ENCODE results near the gene MRPL43.

Gene MRPL43

DNA sequence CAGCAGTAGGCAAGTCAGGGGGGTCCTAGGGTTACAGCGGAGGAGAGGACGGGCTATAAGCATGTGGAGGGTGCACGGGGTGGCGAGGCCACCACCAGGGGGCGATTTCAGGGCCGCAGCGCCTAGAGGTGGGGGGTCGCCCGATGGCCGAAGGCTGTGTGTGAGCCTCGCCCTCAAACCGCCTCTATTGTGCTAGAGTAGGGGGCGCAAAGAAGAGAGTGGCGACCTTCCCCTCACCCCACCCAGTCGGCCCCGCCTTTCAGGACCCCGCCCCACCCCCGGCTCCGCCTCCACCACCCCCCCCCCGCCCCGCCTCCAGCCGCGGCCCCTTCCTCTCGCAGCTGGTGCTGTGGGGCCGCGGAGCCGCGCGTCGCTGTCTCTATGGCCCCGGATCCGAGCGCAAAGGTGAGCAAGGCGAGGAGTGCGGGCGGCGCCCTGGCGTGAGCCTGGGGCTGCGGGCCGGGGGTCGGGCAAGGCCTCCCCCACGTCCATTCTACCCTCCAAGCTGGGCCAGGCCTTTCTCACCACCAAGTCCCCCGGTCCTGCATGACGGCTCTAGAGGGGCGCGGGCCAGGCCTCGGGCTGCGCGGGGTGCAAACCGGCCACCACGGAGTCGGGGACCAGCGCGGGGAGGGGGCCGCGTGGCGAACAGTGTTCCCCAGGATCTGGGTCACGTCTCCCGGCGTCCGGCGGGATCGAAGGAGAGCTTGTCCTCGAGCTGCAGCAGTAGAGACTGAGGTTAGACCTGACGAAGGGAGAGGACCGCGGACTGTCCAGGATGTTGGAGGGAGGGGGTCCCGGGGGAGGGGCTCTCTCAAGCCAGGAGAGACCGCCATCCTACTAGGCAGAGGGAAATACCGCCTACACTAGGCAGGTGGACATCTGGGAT is 17.9 kb downstream of the MRPL43 start, which contains the start of gene SEMA4G:
Gene SEMA4G, plus strand, starts transcription at position 318 of the 889 bp plus-strand sequence. CDS start 3,409 bp downstream, outside the sequence.
- Histone ChIP-seq H3K27me3 (replicated peaks; ENCODE audit: control insufficient read depth, insufficient read depth, low read length) (peaks cover 5% of the 10 kb centered on the region), H3K9ac (ENCODE audit: low read length) (peak within 1 kb of the TSS; percentile 58), H3K36me3 (ENCODE audit: control insufficient read depth, insufficient read depth, low read length, severe bottlenecking) (peaks cover 16% of the 10 kb centered on the region), H3K4me3 (ENCODE audit: low read length) (peak within 1 kb of the TSS; percentile 78), H3K9me3 (ENCODE audit: control insufficient read depth, low read length) (no peaks in the 10 kb centered on the region), H3K4me1 (ENCODE audit: control insufficient read depth, insufficient read depth, low read length) (peaks cover 6% of the 10 kb centered on the region)
- DNase-seq (ENCODE audit: low read depth): peak; percentile 65

- Histone ChIP-seq H3K4me3 (ENCODE audit: low read length) (peak overlapping the region; percentile 78), H3K4me1 (ENCODE audit: control insufficient read depth, insufficient read depth, low read length) (peaks cover 6% of the 10 kb centered on the region), H3K36me3 (ENCODE audit: control insufficient read depth, insufficient read depth, low read length, severe bottlenecking) (peaks cover 20% of the 10 kb centered on the region), H3K9ac (ENCODE audit: low read length) (peak overlapping the region; percentile 58), H3K9me3 (ENCODE audit: control insufficient read depth, low read length) (no peaks in the 10 kb centered on the region), H3K27me3 (replicated peaks; ENCODE audit: control insufficient read depth, insufficient read depth, low read length) (peaks cover 5% of the 10 kb centered on the region)
- no peak for DNase-seq (ENCODE audit: low read depth)
Observed at GRCh38 chr10:100968863-100969186, 18.5 kb downstream of the MRPL43 start.

DNA sequence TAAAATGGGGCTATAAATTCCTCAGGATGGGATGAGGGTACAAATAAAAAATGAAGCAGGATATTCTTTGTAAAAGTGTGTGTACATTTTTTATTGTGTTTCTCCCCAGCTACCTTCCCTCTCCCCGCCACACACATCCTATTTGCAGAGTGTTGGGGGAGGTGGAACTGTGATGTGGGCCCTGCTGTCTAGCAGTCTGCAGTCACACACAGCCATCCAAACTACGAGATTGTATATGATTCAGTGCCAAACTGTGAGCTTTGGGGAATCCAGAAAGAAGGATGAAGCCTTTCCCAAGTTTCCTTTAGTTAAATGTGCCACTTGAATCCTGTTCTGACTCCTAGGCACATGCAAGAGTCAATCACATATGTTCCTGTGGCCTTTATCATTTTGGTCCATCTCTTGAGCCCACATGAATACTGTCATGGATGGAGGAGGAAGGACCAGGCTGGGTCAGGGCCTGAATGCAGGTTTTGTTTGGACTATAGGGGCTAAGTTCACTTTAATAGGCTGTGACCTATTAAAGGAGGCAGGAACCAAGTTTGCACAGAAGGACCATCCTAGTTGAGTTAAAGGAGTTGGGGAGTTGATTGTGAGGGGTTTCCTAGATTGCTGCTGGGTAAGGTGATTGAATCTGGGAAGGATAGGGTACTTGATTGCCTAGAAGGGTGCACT is 19.1 kb downstream of the MRPL43 start:
- peaks cover 5% of the 10 kb centered on the region for H3K27me3 ChIP-seq (replicated peaks; ENCODE audit: control insufficient read depth, insufficient read depth, low read length)
- no peak overlapping the region for H3K4me3 ChIP-seq (ENCODE audit: low read length)
- no peak for DNase-seq (ENCODE audit: low read depth)
- H3K9me3 ChIP-seq (ENCODE audit: control insufficient read depth, low read length): no peaks in the 10 kb centered on the region
- H3K4me1 ChIP-seq (ENCODE audit: control insufficient read depth, insufficient read depth, low read length): peaks cover 6% of the 10 kb centered on the region
- H3K36me3 ChIP-seq (ENCODE audit: control insufficient read depth, insufficient read depth, low read length, severe bottlenecking): peaks cover 24% of the 10 kb centered on the region
- no peak overlapping the region for H3K9ac ChIP-seq (ENCODE audit: low read length)

- no peaks in the 10 kb centered on the region for H3K9me3 ChIP-seq (ENCODE audit: control insufficient read depth, low read length)
- H3K4me1 ChIP-seq (ENCODE audit: control insufficient read depth, insufficient read depth, low read length): peaks cover 6% of the 10 kb centered on the region
- no peak overlapping the region for H3K9ac ChIP-seq (ENCODE audit: low read length)
- no peak for DNase-seq (ENCODE audit: low read depth)
- peaks cover 5% of the 10 kb centered on the region for H3K27me3 ChIP-seq (replicated peaks; ENCODE audit: control insufficient read depth, insufficient read depth, low read length)
- H3K4me3 ChIP-seq (ENCODE audit: low read length): no peak overlapping the region
- H3K36me3 ChIP-seq (ENCODE audit: control insufficient read depth, insufficient read depth, low read length, severe bottlenecking): peaks cover 33% of the 10 kb centered on the region
Observed at GRCh38 chr10:100967332-100967731, 20.0 kb downstream of the MRPL43 start.

DNA sequence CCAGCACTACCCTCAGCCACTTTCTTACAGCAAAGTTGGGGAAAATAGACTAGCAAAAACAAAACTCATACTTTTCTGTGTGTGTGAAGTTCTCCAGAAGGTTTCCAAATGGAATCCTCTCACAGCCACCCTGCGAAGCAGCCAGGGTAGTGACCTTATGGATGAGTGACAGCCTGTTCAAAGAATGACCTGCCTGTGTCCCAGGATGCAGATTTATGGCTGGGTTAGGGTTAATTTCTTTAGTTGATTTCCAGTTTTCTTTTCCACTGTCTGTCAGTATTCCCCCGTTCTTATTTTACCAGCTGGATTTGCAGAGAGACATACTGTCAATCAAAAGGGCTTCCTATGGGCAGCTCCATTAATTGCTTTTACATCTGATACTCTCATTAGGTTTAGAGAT is 20.4 kb downstream of the MRPL43 start:
- H3K9me3 ChIP-seq (ENCODE audit: control insufficient read depth, low read length): no peaks in the 10 kb centered on the region
- peaks cover 6% of the 10 kb centered on the region for H3K4me1 ChIP-seq (ENCODE audit: control insufficient read depth, insufficient read depth, low read length)
- H3K36me3 ChIP-seq (ENCODE audit: control insufficient read depth, insufficient read depth, low read length, severe bottlenecking): peaks cover 37% of the 10 kb centered on the region
- no peak for DNase-seq (ENCODE audit: low read depth)
- H3K9ac ChIP-seq (ENCODE audit: low read length): no peak overlapping the region
- H3K27me3 ChIP-seq (replicated peaks; ENCODE audit: control insufficient read depth, insufficient read depth, low read length): peaks cover 5% of the 10 kb centered on the region
- H3K4me3 ChIP-seq (ENCODE audit: low read length): no peak overlapping the region

DNA sequence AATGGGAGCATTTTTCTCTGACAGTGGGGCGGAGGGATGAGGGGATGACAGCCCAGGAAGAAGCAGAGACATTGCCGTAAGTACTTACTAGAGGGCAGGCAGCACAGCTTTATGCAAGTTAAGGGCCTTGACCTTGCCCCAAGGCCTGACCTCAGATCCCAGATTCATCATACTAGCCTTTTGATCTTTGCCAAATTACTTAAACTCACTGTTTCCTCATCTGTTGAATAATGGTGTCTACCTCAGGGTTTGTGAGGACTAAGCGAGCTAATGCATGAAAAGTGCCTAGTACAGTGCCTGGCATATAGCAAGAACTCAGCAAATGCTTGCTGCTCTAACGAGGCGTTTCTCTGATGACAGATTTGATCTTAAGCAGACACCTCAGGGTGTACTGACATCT is 21.5 kb downstream of the MRPL43 start:
- H3K4me3 ChIP-seq (ENCODE audit: low read length): no peak overlapping the region
- peaks cover 6% of the 10 kb centered on the region for H3K4me1 ChIP-seq (ENCODE audit: control insufficient read depth, insufficient read depth, low read length)
- H3K9ac ChIP-seq (ENCODE audit: low read length): no peak overlapping the region
- DNase-seq (ENCODE audit: low read depth): no peak
- H3K36me3 ChIP-seq (ENCODE audit: control insufficient read depth, insufficient read depth, low read length, severe bottlenecking): peaks cover 44% of the 10 kb centered on the region
- no peaks in the 10 kb centered on the region for H3K9me3 ChIP-seq (ENCODE audit: control insufficient read depth, low read length)
- H3K27me3 ChIP-seq (replicated peaks; ENCODE audit: control insufficient read depth, insufficient read depth, low read length): peaks cover 5% of the 10 kb centered on the region

DNA sequence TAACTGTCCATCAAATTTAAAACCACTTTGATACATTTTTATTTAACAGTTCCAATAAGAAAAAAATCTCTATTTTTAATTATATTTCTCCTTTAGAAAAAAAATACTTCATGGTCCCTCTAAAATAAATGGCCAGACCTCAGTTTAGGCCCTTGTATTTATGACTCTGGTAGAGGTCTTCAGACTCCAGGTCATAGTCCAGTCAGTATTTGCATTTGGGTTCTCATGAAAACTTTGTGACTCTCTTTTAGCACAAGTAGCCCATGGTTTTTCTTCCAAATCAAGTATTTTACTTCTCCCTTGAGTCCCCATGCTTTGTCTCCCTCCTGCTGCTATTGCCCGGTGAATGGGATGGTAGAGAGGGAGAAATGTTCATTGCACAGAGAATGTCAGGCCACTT is 23.5 kb downstream of the MRPL43 start:
- Histone ChIP-seq H3K36me3 (ENCODE audit: control insufficient read depth, insufficient read depth, low read length, severe bottlenecking) (peaks cover 61% of the 10 kb centered on the region), H3K4me3 (ENCODE audit: low read length) (no peak overlapping the region), H3K4me1 (ENCODE audit: control insufficient read depth, insufficient read depth, low read length) (peaks cover 3% of the 10 kb centered on the region), H3K9ac (ENCODE audit: low read length) (no peak overlapping the region), H3K27me3 (replicated peaks; ENCODE audit: control insufficient read depth, insufficient read depth, low read length) (peaks cover 3% of the 10 kb centered on the region), H3K9me3 (ENCODE audit: control insufficient read depth, low read length) (no peaks in the 10 kb centered on the region)
- no peak for DNase-seq (ENCODE audit: low read depth)

DNA sequence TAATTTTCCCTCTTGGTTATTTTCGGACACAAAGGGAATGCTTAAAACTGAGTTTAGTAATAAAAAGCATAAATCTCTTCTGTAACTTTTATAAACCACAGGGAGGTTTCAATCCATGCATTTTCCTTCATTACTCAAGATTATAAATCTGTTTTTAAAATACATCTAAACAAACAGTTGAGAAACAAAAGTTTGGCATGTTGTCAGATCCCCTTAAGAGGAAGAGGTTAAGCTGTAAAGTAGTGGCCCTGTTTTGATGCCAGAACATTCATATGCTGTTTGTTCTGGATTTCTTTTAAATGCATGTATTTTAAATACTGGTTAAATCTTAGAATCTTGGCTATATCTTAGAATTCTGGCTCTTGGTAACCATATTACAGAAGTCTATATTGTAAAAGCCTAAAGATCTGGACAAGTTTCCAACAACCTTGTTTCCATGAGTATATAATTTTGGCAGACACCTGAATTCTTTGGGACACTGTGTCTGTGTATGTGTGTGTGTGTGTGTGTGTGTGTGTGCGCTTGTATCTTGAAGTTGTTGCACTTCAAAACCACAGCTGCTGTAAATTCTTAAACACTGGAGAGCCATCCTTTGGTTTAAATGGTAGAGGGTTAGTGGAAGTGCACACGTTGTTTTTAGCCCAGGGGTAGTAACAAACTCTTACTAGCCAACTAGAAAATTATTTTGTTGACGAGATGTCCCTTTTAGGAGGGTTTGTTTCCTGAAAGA is 24.8 kb downstream of the MRPL43 start:
- H3K9me3 ChIP-seq (ENCODE audit: control insufficient read depth, low read length): no peaks in the 10 kb centered on the region
- peaks cover 73% of the 10 kb centered on the region for H3K36me3 ChIP-seq (ENCODE audit: control insufficient read depth, insufficient read depth, low read length, severe bottlenecking)
- no peaks in the 10 kb centered on the region for H3K4me1 ChIP-seq (ENCODE audit: control insufficient read depth, insufficient read depth, low read length)
- H3K4me3 ChIP-seq (ENCODE audit: low read length): no peak overlapping the region
- no peak overlapping the region for H3K9ac ChIP-seq (ENCODE audit: low read length)
- no peaks in the 10 kb centered on the region for H3K27me3 ChIP-seq (replicated peaks; ENCODE audit: control insufficient read depth, insufficient read depth, low read length)
- peak; percentile 35 for DNase-seq (ENCODE audit: low read depth)

DNA sequence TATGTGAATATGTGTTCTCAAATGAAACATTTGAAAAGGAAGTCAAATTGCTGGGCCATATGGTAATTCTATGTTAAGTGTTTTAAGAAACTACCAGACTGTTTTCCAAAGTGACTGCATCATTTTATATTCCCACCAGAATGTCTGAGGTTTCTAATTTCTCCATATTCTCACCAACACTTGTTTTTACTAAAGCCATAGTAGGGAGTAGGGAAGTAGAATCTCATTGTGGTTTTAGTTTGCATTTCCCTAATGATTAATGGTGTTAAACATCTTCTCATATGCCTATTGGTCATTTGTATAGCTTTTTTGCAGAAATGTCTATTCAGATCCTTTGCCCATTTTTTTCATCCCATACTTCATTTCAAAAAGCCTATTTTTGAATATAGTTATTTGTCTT is 27.0 kb downstream of the MRPL43 start:
- peaks cover 82% of the 10 kb centered on the region for H3K36me3 ChIP-seq (ENCODE audit: control insufficient read depth, insufficient read depth, low read length, severe bottlenecking)

DNA sequence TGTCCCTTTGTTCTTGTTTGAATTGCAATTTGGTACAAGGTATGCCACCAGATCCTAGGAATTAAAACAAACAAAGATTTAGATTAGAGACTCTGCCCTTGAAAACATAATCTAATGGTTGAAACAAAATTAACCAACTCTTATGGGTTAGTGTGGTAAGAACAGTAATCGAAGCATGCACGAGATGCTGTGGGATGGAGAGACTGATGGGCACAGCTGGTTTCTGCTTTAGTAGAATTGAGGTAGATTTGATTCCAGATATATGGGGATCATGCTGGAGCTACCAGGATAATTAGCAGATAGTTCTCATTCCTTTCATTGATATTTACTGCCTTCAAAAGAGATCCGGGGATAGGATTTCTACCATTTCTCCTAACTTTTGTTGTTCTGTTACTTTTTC is 38.4 kb downstream of the MRPL43 start:
- no peak for DNase-seq (ENCODE audit: low read depth)
- Histone ChIP-seq H3K9ac (ENCODE audit: low read length) (no peak overlapping the region), H3K4me1 (ENCODE audit: control insufficient read depth, insufficient read depth, low read length) (no peaks in the 10 kb centered on the region), H3K4me3 (ENCODE audit: low read length) (no peak overlapping the region), H3K27me3 (replicated peaks; ENCODE audit: control insufficient read depth, insufficient read depth, low read length) (no peaks in the 10 kb centered on the region), H3K9me3 (ENCODE audit: control insufficient read depth, low read length) (no peaks in the 10 kb centered on the region), H3K36me3 (ENCODE audit: control insufficient read depth, insufficient read depth, low read length, severe bottlenecking) (peaks cover 82% of the 10 kb centered on the region)

More for the DNA sequence above, 27.0 kb downstream of the MRPL43 start:
- no peak for DNase-seq (ENCODE audit: low read depth)
- Histone ChIP-seq H3K9ac (ENCODE audit: low read length) (no peak overlapping the region), H3K4me3 (ENCODE audit: low read length) (no peak overlapping the region), H3K27me3 (replicated peaks; ENCODE audit: control insufficient read depth, insufficient read depth, low read length) (no peaks in the 10 kb centered on the region), H3K4me1 (ENCODE audit: control insufficient read depth, insufficient read depth, low read length) (no peaks in the 10 kb centered on the region), H3K9me3 (ENCODE audit: control insufficient read depth, low read length) (no peaks in the 10 kb centered on the region)

- Histone ChIP-seq H3K4me1 (ENCODE audit: control insufficient read depth, insufficient read depth, low read length) (no peaks in the 10 kb centered on the region), H3K4me3 (ENCODE audit: low read length) (no peak overlapping the region), H3K27me3 (replicated peaks; ENCODE audit: control insufficient read depth, insufficient read depth, low read length) (no peaks in the 10 kb centered on the region), H3K9ac (ENCODE audit: low read length) (no peak overlapping the region), H3K9me3 (ENCODE audit: control insufficient read depth, low read length) (no peaks in the 10 kb centered on the region), H3K36me3 (ENCODE audit: control insufficient read depth, insufficient read depth, low read length, severe bottlenecking) (peaks cover 93% of the 10 kb centered on the region)
- no peak for DNase-seq (ENCODE audit: low read depth)
Observed at GRCh38 chr10:100945754-100946153, 41.5 kb downstream of the MRPL43 start.

Data from adipocyte (in vitro differentiated cells).